Measurements from ENCODE around the gene C4orf50.

Gene C4orf50

GRCh38 chr4:5989236-5990225 lies 28.7 kb downstream of the C4orf50 start:
- Histone ChIP-seq H4K20me1 (ENCODE audit: low read depth, low read length) (no peaks in the 10 kb centered on the region), H3K4me2 (ENCODE audit: low read depth, low read length, poor library complexity, severe bottlenecking) (no peak overlapping the region), H3K9me3 (ENCODE audit: insufficient read depth, low read length) (no peaks in the 10 kb centered on the region), H3K9ac (ENCODE audit: low read length) (no peak overlapping the region), H2AFZ (ENCODE audit: low read depth, low read length, severe bottlenecking) (no peak overlapping the region), H3K27ac (ENCODE audit: low read depth, low read length) (no peak overlapping the region), H3K27me3 (ENCODE audit: low read length) (no peaks in the 10 kb centered on the region), H3K36me3 (ENCODE audit: low read length) (no peaks in the 10 kb centered on the region), H3K9me2 (replicated peaks; ENCODE audit: insufficient read depth, low read length) (no peaks in the 10 kb centered on the region), H3K79me2 (ENCODE audit: insufficient read depth, low read length) (no peaks in the 10 kb centered on the region), H3F3A (ENCODE audit: insufficient read depth) (no peaks in the 10 kb centered on the region), H3K4me3 (ENCODE audit: insufficient read depth, low read length, poor library complexity, severe bottlenecking) (no peak overlapping the region)
- TF ChIP-seq, protein P1, sequence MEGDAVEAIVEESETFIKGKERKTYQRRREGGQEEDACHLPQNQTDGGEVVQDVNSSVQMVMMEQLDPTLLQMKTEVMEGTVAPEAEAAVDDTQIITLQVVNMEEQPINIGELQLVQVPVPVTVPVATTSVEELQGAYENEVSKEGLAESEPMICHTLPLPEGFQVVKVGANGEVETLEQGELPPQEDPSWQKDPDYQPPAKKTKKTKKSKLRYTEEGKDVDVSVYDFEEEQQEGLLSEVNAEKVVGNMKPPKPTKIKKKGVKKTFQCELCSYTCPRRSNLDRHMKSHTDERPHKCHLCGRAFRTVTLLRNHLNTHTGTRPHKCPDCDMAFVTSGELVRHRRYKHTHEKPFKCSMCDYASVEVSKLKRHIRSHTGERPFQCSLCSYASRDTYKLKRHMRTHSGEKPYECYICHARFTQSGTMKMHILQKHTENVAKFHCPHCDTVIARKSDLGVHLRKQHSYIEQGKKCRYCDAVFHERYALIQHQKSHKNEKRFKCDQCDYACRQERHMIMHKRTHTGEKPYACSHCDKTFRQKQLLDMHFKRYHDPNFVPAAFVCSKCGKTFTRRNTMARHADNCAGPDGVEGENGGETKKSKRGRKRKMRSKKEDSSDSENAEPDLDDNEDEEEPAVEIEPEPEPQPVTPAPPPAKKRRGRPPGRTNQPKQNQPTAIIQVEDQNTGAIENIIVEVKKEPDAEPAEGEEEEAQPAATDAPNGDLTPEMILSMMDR (IDR thresholded peaks at IDR 0.05; ENCODE audit: insufficient read depth, low read length, poor library complexity, severe bottlenecking) = no peak
- no peak for TF ChIP-seq EZH2phosphoT487 (conservative IDR thresholded peaks at IDR 0.05; ENCODE audit: low read length)

DNA sequence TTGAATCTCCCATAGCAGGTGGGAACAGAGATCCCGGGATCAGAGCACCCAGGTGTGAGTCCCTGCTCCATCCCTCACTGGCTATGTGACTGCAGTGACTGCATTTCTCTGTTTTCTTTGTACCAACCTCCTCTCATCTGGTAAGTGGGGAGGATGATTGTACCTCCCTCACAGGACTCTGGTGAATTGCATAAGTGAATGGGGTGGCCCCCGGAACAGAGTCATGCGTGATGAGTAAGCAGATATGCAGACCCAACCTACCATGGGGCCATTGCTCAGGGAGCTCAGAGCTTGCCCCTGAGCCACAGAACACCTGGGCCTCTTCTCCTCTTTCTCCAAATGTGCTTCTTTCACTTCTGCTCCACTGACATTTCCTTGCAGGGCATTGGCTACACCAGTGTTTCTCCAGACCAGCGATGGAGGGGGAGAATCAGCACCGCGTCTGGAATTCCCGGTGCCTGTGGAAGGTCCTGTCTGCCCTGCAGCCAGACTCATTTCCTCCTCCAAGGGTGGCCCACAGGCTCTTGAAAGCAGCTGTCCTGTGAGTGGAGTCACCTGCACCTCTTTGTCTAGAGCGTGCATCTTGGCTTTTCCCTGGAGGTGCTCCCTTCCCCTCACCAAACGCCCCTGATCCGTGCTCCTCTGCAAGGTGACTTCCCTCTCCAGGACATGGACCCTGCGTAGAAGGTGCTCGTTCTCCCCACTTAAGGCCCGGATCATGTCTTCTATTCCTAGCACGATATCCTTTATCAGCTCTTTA lies 30.0 kb downstream of the C4orf50 start:
- Histone ChIP-seq H3K4me3 (ENCODE audit: insufficient read depth, low read length, poor library complexity, severe bottlenecking) (no peak overlapping the region), H4K20me1 (ENCODE audit: low read depth, low read length) (no peaks in the 10 kb centered on the region), H3K9ac (ENCODE audit: low read length) (no peak overlapping the region), H2AFZ (ENCODE audit: low read depth, low read length, severe bottlenecking) (no peak overlapping the region), H3K9me3 (ENCODE audit: insufficient read depth, low read length) (no peaks in the 10 kb centered on the region), H3K27me3 (ENCODE audit: low read length) (no peaks in the 10 kb centered on the region), H3K4me2 (ENCODE audit: low read depth, low read length, poor library complexity, severe bottlenecking) (no peak overlapping the region), H3K27ac (ENCODE audit: low read depth, low read length) (no peak overlapping the region), H3K79me2 (ENCODE audit: insufficient read depth, low read length) (no peaks in the 10 kb centered on the region), H3K9me2 (replicated peaks; ENCODE audit: insufficient read depth, low read length) (no peaks in the 10 kb centered on the region), H3F3A (ENCODE audit: insufficient read depth) (no peaks in the 10 kb centered on the region), H3K36me3 (ENCODE audit: low read length) (no peaks in the 10 kb centered on the region)
- TF ChIP-seq EZH2phosphoT487 (conservative IDR thresholded peaks at IDR 0.05; ENCODE audit: low read length) = no peak
- TF ChIP-seq, protein P1 (IDR thresholded peaks at IDR 0.05; ENCODE audit: insufficient read depth, low read length, poor library complexity, severe bottlenecking) = no peak

DNA sequence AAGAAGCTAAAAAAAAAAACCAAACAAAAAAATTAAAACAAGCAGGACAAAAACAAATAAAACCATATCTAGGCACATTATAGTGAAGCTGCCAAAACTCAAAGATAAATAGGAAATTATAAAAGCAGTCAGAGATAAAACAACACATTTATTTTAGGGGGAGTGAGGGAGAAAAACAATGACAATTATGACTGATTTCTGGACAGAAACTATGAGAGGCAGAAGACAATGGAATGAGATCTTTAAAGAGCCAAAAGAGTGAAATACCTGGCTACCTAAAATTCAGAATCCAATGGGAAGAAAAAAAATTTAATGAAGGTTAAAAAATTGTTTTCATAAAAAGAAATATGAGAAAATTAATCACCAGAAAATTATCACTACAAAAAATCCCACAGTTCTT lies 33.4 kb downstream of the C4orf50 start:
- no peaks in the 10 kb centered on the region for H3K9me3 ChIP-seq (ENCODE audit: insufficient read depth, low read length)
- H3F3A ChIP-seq (ENCODE audit: insufficient read depth) = no peaks in the 10 kb centered on the region
- H3K79me2 ChIP-seq (ENCODE audit: insufficient read depth, low read length) = no peaks in the 10 kb centered on the region
- H3K4me2 ChIP-seq (ENCODE audit: low read depth, low read length, poor library complexity, severe bottlenecking) = no peak overlapping the region
- no peaks in the 10 kb centered on the region for H3K9me2 ChIP-seq (replicated peaks; ENCODE audit: insufficient read depth, low read length)
- no peaks in the 10 kb centered on the region for H4K20me1 ChIP-seq (ENCODE audit: low read depth, low read length)
- no peak overlapping the region for H2AFZ ChIP-seq (ENCODE audit: low read depth, low read length, severe bottlenecking)
- H3K4me3 ChIP-seq (ENCODE audit: insufficient read depth, low read length, poor library complexity, severe bottlenecking) = no peak overlapping the region
- H3K9ac ChIP-seq (ENCODE audit: low read length) = no peak overlapping the region
- no peaks in the 10 kb centered on the region for H3K36me3 ChIP-seq (ENCODE audit: low read length)
- no peaks in the 10 kb centered on the region for H3K27me3 ChIP-seq (ENCODE audit: low read length)
- no peak for TF ChIP-seq EZH2phosphoT487 (conservative IDR thresholded peaks at IDR 0.05; ENCODE audit: low read length)
- TF ChIP-seq, protein P1 (IDR thresholded peaks at IDR 0.05; ENCODE audit: insufficient read depth, low read length, poor library complexity, severe bottlenecking) = no peak
- no peak overlapping the region for H3K27ac ChIP-seq (ENCODE audit: low read depth, low read length)

Measured in SU-DHL-6 (cell line).